Coronary artery (tissue), 2 donors: Measurements from ENCODE around the gene RAB26.

Source experiments
- DNase-seq: peaks from one replicate; pipeline ENCODE4 v3.0.0-alpha.2; 2017; ENCODE audit warnings: low spot score
- H3K27ac ChIP-seq, 2 donors: fragments of 200-600 bp; sonication (generic); one replicate each; pipeline ENCODE4 v1.5.1; 2016 to 2019
- H3K4me3 ChIP-seq: fragments of 200-600 bp; sonication (generic); 2 replicates; pipeline ENCODE4 v1.5.1; 2016; ENCODE audit warnings: mild to moderate bottlenecking, moderate library complexity
- TF ChIP-seq, protein P1 (sequence below): fragments of 200-600 bp; sonication (generic); IDR thresholded peaks from one replicate; pipeline ENCODE4 v1.5.1; 2019; ENCODE audit warnings: antibody characterized with exemption

The RAB26 gene

DNA sequence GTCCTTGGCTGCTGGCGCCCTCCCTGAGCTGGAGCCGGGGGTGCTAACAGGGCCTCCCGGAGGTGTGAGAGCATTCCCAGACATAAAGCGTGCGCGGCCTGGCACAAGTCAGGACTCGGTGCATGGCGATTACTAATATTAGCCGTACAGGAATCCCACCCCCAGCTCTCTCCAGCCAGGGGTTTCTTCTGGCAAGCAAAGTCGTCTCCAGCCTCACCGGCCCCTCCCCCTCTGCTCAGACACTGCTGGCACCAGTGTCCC is 43.0 kb downstream of the RAB26 start:
- Histone ChIP-seq H3K27ac (no peak overlapping the region), H3K4me3 (no peak overlapping the region)
- no peak for DNase-seq
- TF ChIP-seq, protein P1, sequence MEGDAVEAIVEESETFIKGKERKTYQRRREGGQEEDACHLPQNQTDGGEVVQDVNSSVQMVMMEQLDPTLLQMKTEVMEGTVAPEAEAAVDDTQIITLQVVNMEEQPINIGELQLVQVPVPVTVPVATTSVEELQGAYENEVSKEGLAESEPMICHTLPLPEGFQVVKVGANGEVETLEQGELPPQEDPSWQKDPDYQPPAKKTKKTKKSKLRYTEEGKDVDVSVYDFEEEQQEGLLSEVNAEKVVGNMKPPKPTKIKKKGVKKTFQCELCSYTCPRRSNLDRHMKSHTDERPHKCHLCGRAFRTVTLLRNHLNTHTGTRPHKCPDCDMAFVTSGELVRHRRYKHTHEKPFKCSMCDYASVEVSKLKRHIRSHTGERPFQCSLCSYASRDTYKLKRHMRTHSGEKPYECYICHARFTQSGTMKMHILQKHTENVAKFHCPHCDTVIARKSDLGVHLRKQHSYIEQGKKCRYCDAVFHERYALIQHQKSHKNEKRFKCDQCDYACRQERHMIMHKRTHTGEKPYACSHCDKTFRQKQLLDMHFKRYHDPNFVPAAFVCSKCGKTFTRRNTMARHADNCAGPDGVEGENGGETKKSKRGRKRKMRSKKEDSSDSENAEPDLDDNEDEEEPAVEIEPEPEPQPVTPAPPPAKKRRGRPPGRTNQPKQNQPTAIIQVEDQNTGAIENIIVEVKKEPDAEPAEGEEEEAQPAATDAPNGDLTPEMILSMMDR: no peak

GRCh38 chr16:2194166-2194834 is 45.9 kb downstream of the RAB26 start:
- DNase-seq: no peak
- H3K4me3 ChIP-seq: no peak overlapping the region
- H3K27ac ChIP-seq: no peak overlapping the region
- TF ChIP-seq, protein P1: no peak

DNA sequence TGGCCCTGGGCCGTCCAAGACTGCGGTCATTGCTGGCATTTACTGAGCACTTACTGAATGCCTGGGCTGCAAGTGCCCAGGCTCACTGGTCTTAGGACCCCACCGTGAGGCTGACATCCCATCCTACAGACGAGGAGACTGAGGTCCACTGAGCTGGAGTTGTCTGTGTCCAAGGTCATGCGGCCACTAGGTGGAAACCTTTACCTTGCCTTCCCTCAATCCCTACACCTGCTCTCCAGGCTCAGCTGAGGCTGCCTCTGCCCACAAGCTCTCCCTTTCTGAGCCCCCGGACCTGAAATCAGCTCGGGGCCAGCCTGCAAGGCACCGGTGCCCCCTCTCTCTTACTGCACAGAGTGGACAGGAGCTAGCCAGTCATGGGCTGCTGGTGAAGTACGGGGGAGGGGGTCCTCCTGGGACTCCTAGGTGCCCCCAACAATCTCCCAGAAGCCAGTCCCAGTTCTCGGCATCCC is 46.5 kb downstream of the RAB26 start:
- DNase-seq: no peak
- Histone ChIP-seq H3K27ac (no peak overlapping the region), H3K4me3 (peak overlapping the region; percentile 78)
- TF ChIP-seq, protein P1: no peak

GRCh38 chr16:2195322-2196161 is 47.1 kb downstream of the RAB26 start:
- TF ChIP-seq, protein P1: no peak
- Histone ChIP-seq H3K4me3 (peak overlapping the region; percentile 78), H3K27ac (no peak overlapping the region)
- DNase-seq: no peak

- TF ChIP-seq, protein P1: no peak
- DNase-seq: no peak
- peak within 1 kb of the TSS; percentile 78 for H3K4me3 ChIP-seq
- no peak within 1 kb of the TSS for H3K27ac ChIP-seq
Observed at GRCh38 chr16:2196162-2196980, 47.9 kb downstream of the RAB26 start, which contains the start of gene CASKIN1. TSS of gene CASKIN1 (minus strand) at chr16:2196605. CDS start at chr16:2196432, 173 bp downstream.

DNA sequence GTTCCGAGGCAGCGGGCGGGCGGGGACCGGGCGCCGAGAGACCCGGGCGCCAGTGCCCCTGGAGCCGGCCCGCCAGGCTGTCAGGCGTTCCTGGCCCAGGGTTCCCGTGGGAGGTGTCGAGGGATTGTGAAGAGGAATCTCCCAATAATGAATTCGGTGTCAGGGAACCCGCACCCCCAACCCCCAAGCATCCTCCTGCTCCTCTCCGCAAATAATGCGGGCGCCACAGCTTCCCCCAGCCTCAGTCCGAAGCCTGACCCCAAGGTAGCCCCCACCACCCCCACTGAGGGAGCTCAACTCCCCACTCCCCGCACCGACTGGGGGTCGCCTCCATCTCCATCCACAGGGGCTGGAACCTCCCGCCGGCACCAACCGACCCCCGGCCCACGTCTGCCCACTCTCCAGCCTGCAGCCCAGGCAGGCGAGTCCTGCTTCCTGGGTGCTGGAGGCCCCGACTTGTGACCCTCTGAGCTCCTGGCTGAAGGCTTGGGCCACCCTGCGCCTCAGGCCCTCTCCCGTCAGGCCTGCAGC is 48.6 kb downstream of the RAB26 start:
- DNase-seq: no peak
- TF ChIP-seq, protein P1: no peak
- peak overlapping the region; percentile 78 for H3K4me3 ChIP-seq
- no peak overlapping the region for H3K27ac ChIP-seq
